B cell (primary cell): Measurements from ENCODE around the gene RNF4. TPM values are rescaled to one million over a fixed set of nuclear protein-coding genes. Genes with fewer than 3 reads are reported as not detected.

ENCODE experiments used
- ATAC-seq: fragments of 200-7000 bp; cut with Tn5 transposase; one replicate; pipeline ENCODE4 v1.10.0; 2021; ENCODE audit warnings: low read depth, mild to moderate bottlenecking, moderate number of reproducible peaks, moderate library complexity
- CTCF ChIA-PET: fragments of 350-600 bp; sonication (Branson Sonifier 250); formaldehyde crosslinking; loops from one replicate; lab custom pipeline; 2021; ENCODE audit warnings: antibody characterized with exemption, inconsistent platforms; lab: Charles Lee
- POLR2A ChIA-PET: fragments of 350-600 bp; sonication (Branson Sonifier 250); formaldehyde crosslinking; loops from one replicate; lab custom pipeline; 2021; ENCODE audit warnings: antibody characterized with exemption; lab: Charles Lee
- DNase-seq: peaks from one replicate; pipeline ENCODE4 v3.0.0; 2013
- H2AFZ ChIP-seq: 2 replicates; pipeline ENCODE4 v1.6.1; 2012; ENCODE audit warnings: mild to moderate bottlenecking, low read depth, low read length; ENCODE audit not compliant: insufficient read depth, poor library complexity, severe bottlenecking
- H3K27ac ChIP-seq, 2 donors: 1 replicate in 1 of 2; 2 replicates in 1 of 2; pipeline ENCODE4 v1.5.1; 2012 to 2013; ENCODE audit warnings: low read length in 2 of 2, mild to moderate bottlenecking in 2 of 2, moderate library complexity in 1 of 2
- H3K27me3 ChIP-seq, 4 experiments: fragments of 200-600 bp in 1 of 4; sonication (generic) in 1 of 4; replicated peaks in 1 of 4; 1 replicate in 2 of 4; 2 replicates in 2 of 4; pipeline versions ENCODE4 v1.6.1 to v1.7.0; 2013 to 2016; ENCODE audit warnings: low read length in 3 of 4, mild to moderate bottlenecking in 2 of 4, mixed read lengths in 1 of 4, moderate library complexity in 1 of 4; ENCODE audit not compliant: insufficient read depth in 4 of 4, control insufficient read depth in 3 of 4; ENCODE audit errors: control extremely low read depth in 1 of 4
- H3K36me3 ChIP-seq, 2 experiments: replicated peaks in 1 of 2; 1 replicate in 1 of 2; 2 replicates in 1 of 2; pipeline versions ENCODE4 v1.6.1 to v1.7.1; 2013; ENCODE audit warnings: low read length in 1 of 2; ENCODE audit not compliant: insufficient read depth in 2 of 2, control insufficient read depth in 1 of 2; ENCODE audit errors: control extremely low read depth in 1 of 2, extremely low read depth in 1 of 2
- H3K4me1 ChIP-seq, 2 donors: fragments of 200-600 bp in 1 of 2; sonication (generic) in 1 of 2; 1 replicate in 1 of 2; 2 replicates in 1 of 2; pipeline versions ENCODE4 v1.5.1 to v1.6.1; 2013 to 2017; ENCODE audit warnings: low read length in 2 of 2; ENCODE audit not compliant: control insufficient read depth in 2 of 2, insufficient read depth in 2 of 2
- H3K4me2 ChIP-seq: replicated peaks from 2 replicates; pipeline ENCODE3; 2012; ENCODE audit warnings: mild to moderate bottlenecking, low read depth, low read length; ENCODE audit not compliant: poor library complexity, severe bottlenecking
- H3K4me3 ChIP-seq, 5 experiments: fragments of 200-600 bp in 1 of 5; sonication (generic) in 1 of 5; 1 replicate in 3 of 5; 2 replicates in 2 of 5; pipeline versions ENCODE4 v1.5.1 to v1.7.0; 2011 to 2016; ENCODE audit warnings: low read length in 4 of 5, mild to moderate bottlenecking in 4 of 5, low read depth in 2 of 5, control low read depth in 1 of 5, moderate library complexity in 1 of 5; ENCODE audit not compliant: insufficient read depth in 1 of 5; ENCODE audit errors: control extremely low read depth in 1 of 5, extremely low read depth in 1 of 5
- H3K79me2 ChIP-seq: fragments of 200-600 bp; sonication (generic); one replicate; pipeline ENCODE4 v1.6.0; 2016; ENCODE audit warnings: low read length; ENCODE audit not compliant: control insufficient read depth, insufficient read depth
- H3K9ac ChIP-seq: fragments of 200-600 bp; sonication (generic); 2 replicates; pipeline ENCODE4 v1.6.1; 2017; ENCODE audit warnings: mild to moderate bottlenecking, low read length, moderate library complexity
- H3K9me3 ChIP-seq, 3 donors: one replicate each; pipeline versions ENCODE4 v1.6.1 to v1.7.1; 2013; ENCODE audit warnings: low read length in 2 of 3; ENCODE audit not compliant: control insufficient read depth in 2 of 3, insufficient read depth in 1 of 3; ENCODE audit errors: control extremely low read depth in 1 of 3
- H4K20me1 ChIP-seq: 2 replicates; pipeline ENCODE4 v1.6.0; 2012; ENCODE audit warnings: mild to moderate bottlenecking, low read length; ENCODE audit not compliant: insufficient read depth, control insufficient read depth, poor library complexity, severe bottlenecking
- H3K27ac Mint-ChIP-seq: one replicate; pipeline ENCODE4 v1.8.0; 2021; ENCODE audit warnings: mixed read lengths
- H3K27me3 Mint-ChIP-seq: one replicate; pipeline ENCODE4 v1.8.0; 2021; ENCODE audit warnings: mixed read lengths
- H3K4me1 Mint-ChIP-seq: one replicate; pipeline ENCODE4 v1.8.0; 2021; ENCODE audit warnings: mixed read lengths
- H3K4me3 Mint-ChIP-seq: one replicate; pipeline ENCODE4 v1.8.0; 2021; ENCODE audit warnings: mixed read lengths
- H3K9me3 Mint-ChIP-seq: one replicate; pipeline ENCODE4 v1.8.0; 2022; ENCODE audit warnings: mixed read lengths; ENCODE audit not compliant: insufficient read depth
- CTCF ChIP-seq: fragments of 200-600 bp; IDR thresholded peaks from one replicate; pipeline ENCODE4 v1.8.0; 2022; ENCODE audit warnings: antibody characterized with exemption, mild to moderate bottlenecking
- EZH2 ChIP-seq: IDR thresholded peaks from 2 replicates; pipeline ENCODE4 v1.6.1; 2012; ENCODE audit warnings: borderline replicate concordance, low read depth, mild to moderate bottlenecking, moderate library complexity, low read length; ENCODE audit not compliant: insufficient read depth, poor library complexity, severe bottlenecking
- WGBS: methylation state at CpG from one replicate; pipeline ENCODE4 v1.1.5; 2013; ENCODE audit warnings: missing lambda C conversion rate; ENCODE audit not compliant: insufficient coverage; 5-methylcytosine and 5-hydroxymethylcytosine counted together
- intact Hi-C: fragments of 100-400 bp; cut with micrococcal nuclease; formaldehyde crosslinking; loops from one replicate; pipeline ENCODE4 v1.10.0; 2022
- polyA plus RNA-seq: library from polyadenylated mRNA; depleted of rRNA; stranded (reverse); fragments of >200 nt; gene quantifications from 2 replicates; pipeline ENCODE4 v1.2.3, GENCODE V29; 2012
- total RNA-seq, 2 donors: library from RNA; stranded (reverse); fragments of 120-200 nt in 1 of 2; gene quantifications; 1 replicate in 1 of 2; 2 replicates in 1 of 2; pipeline versions ENCODE4 v1.2.3 to v1.2.4, GENCODE V29; 2013 to 2022

Gene RNF4
- total and polyA plus RNA-seq, 2 donors (not counting 1 experiment from before 2014, with no cell fraction given): 61.8 to 95.2 TPM

- Histone ChIP-seq H3K4me3 (no peak overlapping the region), H3K9me3 (no peaks in the 10 kb centered on the region), H3K79me2 (no peaks in the 10 kb centered on the region), H3K27ac (no peak overlapping the region), H3K36me3 (no peaks in the 10 kb centered on the region), H2AFZ (no peak overlapping the region), H4K20me1 (no peaks in the 10 kb centered on the region), H3K4me1 (no peaks in the 10 kb centered on the region), H3K4me2 (no peak overlapping the region), H3K27me3 (no peaks in the 10 kb centered on the region), H3K9ac (no peak overlapping the region)
- Mint-ChIP-seq H3K4me3 (no peak overlapping the region), H3K4me1 (no peaks in the 10 kb centered on the region), H3K9me3 (no peaks in the 10 kb centered on the region), H3K27ac (no peak overlapping the region), H3K27me3 (no peaks in the 10 kb centered on the region)
- no peak for ATAC-seq
- ChIA-PET POLR2A (no interaction called here), CTCF (no interaction called here)
- intact Hi-C loops: no loop called here
- WGBS: 86% methylated on average over 24 of the region's 25 CpGs
- no peak for DNase-seq
- TF ChIP-seq CTCF (no peak), EZH2 (no peak)
Observed at GRCh38 chr4:2451821-2452785, 16.8 kb upstream of the RNF4 start.
